ENCODE results near the gene XRN1. TPM values are rescaled to one million over a fixed set of nuclear protein-coding genes. Genes with fewer than 3 reads are reported as not detected.
"Not testable (repeated sequence)": the region's sequence is repeated elsewhere in the genome, so short reads cannot be mapped to it uniquely, and the experiment has no call there.

The XRN1 gene
- total and polyA plus RNA-seq, 2 donors (not counting 1 experiment from before 2014, with no cell fraction given) = 19.9 to 55.7 TPM

DNA sequence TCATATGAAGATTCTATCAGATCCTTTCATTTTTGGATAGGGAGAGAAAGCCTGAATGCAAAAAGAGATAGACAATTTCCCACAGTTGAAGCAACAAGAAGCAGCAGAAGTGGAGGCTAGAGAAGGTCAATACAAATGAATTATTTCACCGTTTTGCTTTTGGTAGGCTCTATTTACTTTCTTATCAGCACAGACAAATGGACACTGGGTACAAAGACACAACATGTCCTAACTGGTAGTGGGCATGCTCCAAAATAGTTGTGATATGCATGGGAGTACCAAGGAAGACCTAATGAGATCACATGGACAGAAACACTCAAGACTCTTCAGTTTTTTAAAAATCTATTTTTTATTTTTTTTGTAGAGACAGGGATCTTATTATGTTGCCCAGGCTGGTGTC, 99.4 kb downstream of the XRN1 start:
- no peak overlapping the region for H2AFZ ChIP-seq (ENCODE audit: low read length)
- H3K36me3 ChIP-seq (ENCODE audit: control insufficient read depth, insufficient read depth, low read length) = no peaks in the 10 kb centered on the region
- H3K79me2 ChIP-seq (ENCODE audit: control insufficient read depth, insufficient read depth, low read length) = no peaks in the 10 kb centered on the region
- no peak overlapping the region for H3K4me2 ChIP-seq (ENCODE audit: extremely low read depth, insufficient read depth, low read length)
- H3K4me3 ChIP-seq (replicated peaks in 1 of 4; ENCODE audit: control extremely low read depth in 1 of 4, insufficient read depth in 1 of 4, low read depth in 3 of 4, low read length in 4 of 4) = no peak overlapping the region
- H4K20me1 ChIP-seq (ENCODE audit: control insufficient read depth, extremely low read depth, insufficient read depth, low read length) = no peaks in the 10 kb centered on the region
- H3K27me3 ChIP-seq (ENCODE audit: control insufficient read depth, insufficient read depth, low read length) = no peaks in the 10 kb centered on the region
- no peak for DNase-seq (ENCODE audit: low read depth in 2 of 2)
- no peaks in the 10 kb centered on the region for H3K9me3 ChIP-seq (ENCODE audit: control insufficient read depth, insufficient read depth, low read depth, low read length)
- TF ChIP-seq, protein P1, sequence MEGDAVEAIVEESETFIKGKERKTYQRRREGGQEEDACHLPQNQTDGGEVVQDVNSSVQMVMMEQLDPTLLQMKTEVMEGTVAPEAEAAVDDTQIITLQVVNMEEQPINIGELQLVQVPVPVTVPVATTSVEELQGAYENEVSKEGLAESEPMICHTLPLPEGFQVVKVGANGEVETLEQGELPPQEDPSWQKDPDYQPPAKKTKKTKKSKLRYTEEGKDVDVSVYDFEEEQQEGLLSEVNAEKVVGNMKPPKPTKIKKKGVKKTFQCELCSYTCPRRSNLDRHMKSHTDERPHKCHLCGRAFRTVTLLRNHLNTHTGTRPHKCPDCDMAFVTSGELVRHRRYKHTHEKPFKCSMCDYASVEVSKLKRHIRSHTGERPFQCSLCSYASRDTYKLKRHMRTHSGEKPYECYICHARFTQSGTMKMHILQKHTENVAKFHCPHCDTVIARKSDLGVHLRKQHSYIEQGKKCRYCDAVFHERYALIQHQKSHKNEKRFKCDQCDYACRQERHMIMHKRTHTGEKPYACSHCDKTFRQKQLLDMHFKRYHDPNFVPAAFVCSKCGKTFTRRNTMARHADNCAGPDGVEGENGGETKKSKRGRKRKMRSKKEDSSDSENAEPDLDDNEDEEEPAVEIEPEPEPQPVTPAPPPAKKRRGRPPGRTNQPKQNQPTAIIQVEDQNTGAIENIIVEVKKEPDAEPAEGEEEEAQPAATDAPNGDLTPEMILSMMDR (conservative IDR thresholded peaks at IDR 0.05 in 1 of 2, IDR thresholded peaks at IDR 0.05 in 1 of 2; ENCODE audit: low read depth in 1 of 2, low read length in 2 of 2) = no peak
- TF ChIP-seq EZH2 (IDR thresholded peaks at IDR 0.05; ENCODE audit: low read length, missing control alignments) = no peak
- H3K4me1 ChIP-seq (ENCODE audit: control insufficient read depth, extremely low read depth, insufficient read depth, low read length) = no peaks in the 10 kb centered on the region
- no peak overlapping the region for H3K9ac ChIP-seq (ENCODE audit: insufficient read depth, low read length)
- no peak overlapping the region for H3K27ac ChIP-seq (ENCODE audit: insufficient read depth, low read length)

DNA sequence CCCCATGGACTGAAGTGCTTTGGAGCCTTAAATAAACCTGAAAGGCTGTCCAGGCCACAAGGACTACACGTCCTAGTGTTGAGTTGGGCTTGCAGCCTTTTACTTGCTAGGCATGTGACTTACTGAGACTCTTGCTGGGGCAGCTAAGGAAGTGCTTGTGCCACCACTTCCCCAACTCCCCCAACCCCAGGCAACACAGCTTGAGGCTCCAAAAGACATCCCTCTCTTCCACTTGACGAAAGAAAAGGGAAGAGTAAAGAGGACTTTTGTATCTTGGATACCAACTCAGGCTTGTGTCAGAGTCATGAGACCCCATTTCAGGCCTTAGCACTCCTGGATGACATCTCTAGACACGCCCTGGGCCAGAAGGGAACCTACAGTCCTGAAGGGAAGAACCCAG, 109.8 kb downstream of the XRN1 start:
- Histone ChIP-seq H3K9me3 (ENCODE audit: control insufficient read depth, insufficient read depth, low read depth, low read length) (no peaks in the 10 kb centered on the region), H3K4me1 (ENCODE audit: control insufficient read depth, extremely low read depth, insufficient read depth, low read length) (no peaks in the 10 kb centered on the region), H3K9ac (ENCODE audit: insufficient read depth, low read length) (no peak overlapping the region), H3K27ac (ENCODE audit: insufficient read depth, low read length) (no peak overlapping the region), H4K20me1 (ENCODE audit: control insufficient read depth, extremely low read depth, insufficient read depth, low read length) (no peaks in the 10 kb centered on the region), H3K4me2 (ENCODE audit: extremely low read depth, insufficient read depth, low read length) (no peak overlapping the region), H3K27me3 (ENCODE audit: control insufficient read depth, insufficient read depth, low read length) (no peaks in the 10 kb centered on the region), H3K79me2 (ENCODE audit: control insufficient read depth, insufficient read depth, low read length) (no peaks in the 10 kb centered on the region), H3K36me3 (ENCODE audit: control insufficient read depth, insufficient read depth, low read length) (peaks cover 3% of the 10 kb centered on the region), H2AFZ (ENCODE audit: low read length) (no peak overlapping the region), H3K4me3 (replicated peaks in 1 of 4; ENCODE audit: control extremely low read depth in 1 of 4, insufficient read depth in 1 of 4, low read depth in 3 of 4, low read length in 4 of 4) (no peak overlapping the region)
- no peak for DNase-seq (ENCODE audit: low read depth in 2 of 2)
- TF ChIP-seq, protein P1 (conservative IDR thresholded peaks at IDR 0.05 in 1 of 2, IDR thresholded peaks at IDR 0.05 in 1 of 2; ENCODE audit: low read depth in 1 of 2, low read length in 2 of 2) = no peak
- TF ChIP-seq EZH2 (IDR thresholded peaks at IDR 0.05; ENCODE audit: low read length, missing control alignments) = no peak

DNA sequence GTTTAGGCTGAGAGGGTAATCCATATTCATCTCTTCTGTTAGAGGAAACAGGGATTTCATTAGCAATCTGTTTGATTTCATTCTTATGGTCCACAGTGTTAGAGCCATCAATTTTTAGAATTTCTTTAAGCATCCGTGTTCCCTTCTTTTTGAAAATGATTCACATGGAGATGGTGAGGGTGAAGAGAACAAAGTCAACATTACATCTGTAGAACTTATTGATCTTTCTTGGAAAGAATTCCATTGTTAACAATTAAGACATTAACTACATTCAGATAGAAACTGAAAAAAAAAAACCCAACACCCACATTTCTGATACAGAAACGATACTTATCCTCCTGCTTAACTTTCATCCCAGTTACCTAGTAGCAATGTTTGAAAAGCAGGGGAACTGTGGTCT, 115.4 kb downstream of the XRN1 start:
- no peak for DNase-seq (ENCODE audit: low read depth in 2 of 2)

DNA sequence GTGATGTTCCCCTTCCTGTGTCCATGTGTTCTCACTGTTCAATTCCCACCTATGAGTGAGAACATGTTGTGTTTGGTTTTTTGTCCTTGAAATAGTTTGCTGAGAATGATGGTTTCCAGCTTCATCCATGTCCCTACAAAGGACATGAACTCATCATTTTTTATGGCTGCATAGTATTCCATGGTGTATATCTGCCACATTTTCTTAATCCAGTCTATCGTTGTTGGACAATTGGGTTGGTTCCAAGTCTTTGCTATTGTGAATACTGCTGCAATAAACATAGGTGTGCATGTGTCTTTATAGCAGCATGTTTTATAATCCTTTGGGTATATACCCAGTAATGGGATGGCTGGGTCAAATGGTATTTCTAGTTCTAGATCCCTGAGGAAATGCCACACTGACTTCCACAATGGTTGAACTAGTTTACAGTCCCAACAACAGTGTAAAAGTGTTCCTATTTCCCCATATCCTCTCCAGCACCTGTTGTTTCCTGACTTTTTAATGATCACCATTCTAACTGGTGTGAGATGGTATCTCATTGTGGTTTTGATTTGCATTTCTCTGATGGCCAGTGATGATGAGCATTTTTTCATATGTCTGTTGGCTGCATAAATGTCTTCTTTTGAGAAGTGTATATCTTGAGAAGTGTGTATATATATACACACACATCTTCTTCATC, 123.4 kb downstream of the XRN1 start:
- not testable (repeated sequence) for H4K20me1 ChIP-seq (ENCODE audit: control insufficient read depth, extremely low read depth, insufficient read depth, low read length); H3K9me3 ChIP-seq (ENCODE audit: control insufficient read depth, insufficient read depth, low read depth, low read length); H3K27me3 ChIP-seq (ENCODE audit: control insufficient read depth, insufficient read depth, low read length)

More for the DNA sequence above, 115.4 kb downstream of the XRN1 start:
- no peaks in the 10 kb centered on the region for H3K9me3 ChIP-seq (ENCODE audit: control insufficient read depth, insufficient read depth, low read depth, low read length)
- H3K27ac ChIP-seq (ENCODE audit: insufficient read depth, low read length) = no peak overlapping the region
- H3K9ac ChIP-seq (ENCODE audit: insufficient read depth, low read length) = no peak overlapping the region
- H3K4me1 ChIP-seq (ENCODE audit: control insufficient read depth, extremely low read depth, insufficient read depth, low read length) = no peaks in the 10 kb centered on the region
- H3K27me3 ChIP-seq (ENCODE audit: control insufficient read depth, insufficient read depth, low read length) = no peaks in the 10 kb centered on the region
- no peaks in the 10 kb centered on the region for H4K20me1 ChIP-seq (ENCODE audit: control insufficient read depth, extremely low read depth, insufficient read depth, low read length)
- H3K36me3 ChIP-seq (ENCODE audit: control insufficient read depth, insufficient read depth, low read length) = no peaks in the 10 kb centered on the region
- H2AFZ ChIP-seq (ENCODE audit: low read length) = no peak overlapping the region
- H3K4me3 ChIP-seq (replicated peaks in 1 of 4; ENCODE audit: control extremely low read depth in 1 of 4, insufficient read depth in 1 of 4, low read depth in 3 of 4, low read length in 4 of 4) = no peak overlapping the region
- H3K79me2 ChIP-seq (ENCODE audit: control insufficient read depth, insufficient read depth, low read length) = no peaks in the 10 kb centered on the region
- H3K4me2 ChIP-seq (ENCODE audit: extremely low read depth, insufficient read depth, low read length) = no peak overlapping the region
- TF ChIP-seq EZH2 (IDR thresholded peaks at IDR 0.05; ENCODE audit: low read length, missing control alignments) = no peak
- TF ChIP-seq, protein P1 (conservative IDR thresholded peaks at IDR 0.05 in 1 of 2, IDR thresholded peaks at IDR 0.05 in 1 of 2; ENCODE audit: low read depth in 1 of 2, low read length in 2 of 2) = no peak

More for the DNA sequence above, 123.4 kb downstream of the XRN1 start:
- H3K4me2 ChIP-seq (ENCODE audit: extremely low read depth, insufficient read depth, low read length); H3K36me3 ChIP-seq (ENCODE audit: control insufficient read depth, insufficient read depth, low read length); H3K27ac ChIP-seq (ENCODE audit: insufficient read depth, low read length); H3K4me1 ChIP-seq (ENCODE audit: control insufficient read depth, extremely low read depth, insufficient read depth, low read length); H3K4me3 ChIP-seq (replicated peaks in 1 of 4; ENCODE audit: control extremely low read depth in 1 of 4, insufficient read depth in 1 of 4, low read depth in 3 of 4, low read length in 4 of 4); H3K9ac ChIP-seq (ENCODE audit: insufficient read depth, low read length); H2AFZ ChIP-seq (ENCODE audit: low read length); DNase-seq (ENCODE audit: low read depth in 2 of 2); H3K79me2 ChIP-seq (ENCODE audit: control insufficient read depth, insufficient read depth, low read length): not testable (repeated sequence)
